GM12865 (cell line): ENCODE data around the gene ANXA2R.
"Not testable (repeated sequence)": the region's sequence is repeated elsewhere in the genome, so short reads cannot be mapped to it uniquely, and the experiment has no call there.

ENCODE experiments used
- DNase-seq: peaks from one replicate; pipeline ENCODE4 v3.0.0; 2010; ENCODE audit warnings: low read depth
- H3K4me3 ChIP-seq: 2 replicates; pipeline ENCODE4 v1.5.1; 2011; ENCODE audit warnings: mild to moderate bottlenecking, low read depth, low read length, control low read depth
- CTCF ChIP-seq: IDR thresholded peaks from 2 replicates; pipeline ENCODE4 v1.5.1; 2011; ENCODE audit warnings: low read length, control low read depth, low read depth, inconsistent platforms; ENCODE audit not compliant: insufficient read depth; ENCODE audit errors: missing control alignments

ANXA2R gene

DNA sequence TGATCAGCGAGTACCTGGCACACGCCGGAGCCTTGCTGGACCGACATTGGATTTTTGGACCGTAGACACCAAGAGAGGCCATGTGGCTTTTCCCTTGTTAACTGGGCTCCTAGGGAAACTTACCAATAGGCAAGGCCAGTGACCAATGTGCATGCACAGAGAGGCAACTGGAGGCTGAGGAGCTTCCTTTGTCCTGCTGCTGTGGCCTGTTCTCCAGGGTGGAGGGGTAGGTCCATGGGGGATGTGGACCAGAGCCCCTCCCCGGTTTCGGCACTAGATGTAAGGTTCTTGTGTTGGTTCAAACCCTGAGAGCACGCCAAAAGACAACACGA lies 34.8 kb upstream of the ANXA2R start:
- DNase-seq, result no peak
- H3K4me3 ChIP-seq, result no peak overlapping the region
- no peak for TF ChIP-seq CTCF

DNA sequence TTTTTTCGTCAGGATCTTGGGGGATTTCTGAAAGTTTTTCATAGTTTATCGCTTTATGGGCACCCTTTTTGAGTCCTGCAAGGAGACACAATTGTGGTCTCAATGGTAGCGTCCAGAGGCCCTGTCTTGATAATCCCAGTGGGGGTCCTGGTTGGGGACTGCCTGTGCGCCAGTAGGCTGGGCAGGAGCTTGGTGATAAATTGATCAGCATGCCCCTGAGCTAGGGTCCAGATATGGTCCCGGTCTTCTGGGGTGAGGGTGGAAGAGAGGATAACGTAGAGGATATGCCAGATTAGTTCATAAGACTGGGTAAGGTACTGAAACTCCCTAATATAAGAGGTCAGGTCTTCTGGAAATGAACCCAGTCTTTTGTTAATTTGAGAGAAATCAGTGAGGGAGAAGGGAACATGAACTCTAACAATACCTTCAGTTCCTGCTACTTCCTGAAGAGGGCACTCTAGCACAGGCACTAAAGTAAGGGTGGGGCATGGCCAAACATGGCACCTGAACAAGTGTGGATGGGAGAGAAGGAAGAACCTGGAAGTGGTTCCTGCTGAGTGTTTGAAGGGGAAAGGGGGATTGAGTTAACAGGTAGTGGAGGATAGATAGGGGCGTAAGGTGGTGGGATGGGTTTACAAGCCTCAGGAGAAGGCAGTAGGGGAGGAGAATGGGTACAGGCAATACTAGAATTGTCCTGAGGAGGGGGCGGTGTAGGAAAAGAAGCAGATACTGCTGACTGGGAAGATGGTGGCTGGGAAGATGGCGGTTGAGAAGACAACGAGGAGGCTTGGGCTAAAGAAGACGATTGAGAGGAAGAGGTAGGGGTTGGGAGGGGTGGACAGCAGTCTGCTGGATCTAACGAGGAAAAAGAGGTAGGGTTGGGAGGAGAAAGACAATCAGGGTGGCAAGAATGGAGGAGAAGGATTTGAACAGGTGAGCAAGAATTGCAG lies 33.8 kb upstream of the ANXA2R start:
- DNase-seq, result peak; percentile 65
- peak; percentile 61 for TF ChIP-seq CTCF
- H3K4me3 ChIP-seq, result no peak overlapping the region

GRCh38 chr5:43069401-43069720 lies 29.2 kb upstream of the ANXA2R start:
- H3K4me3 ChIP-seq, result peak overlapping the region; percentile 70
- not testable (repeated sequence) for DNase-seq

DNA sequence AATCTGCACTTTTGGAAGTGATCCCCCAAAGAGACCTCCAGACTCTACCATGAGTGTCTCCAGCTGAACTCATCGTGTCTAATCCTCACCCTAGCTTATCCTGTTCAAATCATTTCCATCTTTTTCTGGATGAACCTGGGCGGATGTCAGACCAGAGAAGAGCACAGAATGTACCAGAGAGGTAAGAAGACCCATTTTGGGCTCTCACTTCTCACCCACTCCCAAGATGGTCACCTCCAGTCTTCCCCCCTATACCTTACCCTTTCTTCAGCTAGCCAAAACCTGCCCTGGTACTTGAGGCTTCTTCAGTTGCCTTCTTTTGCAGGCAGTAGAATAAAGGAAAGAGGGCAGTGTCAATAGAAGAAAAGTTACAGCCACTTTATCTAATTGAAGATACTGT lies 27.9 kb upstream of the ANXA2R start:
- DNase-seq, result no peak
- H3K4me3 ChIP-seq, result peak overlapping the region; percentile 70
- TF ChIP-seq CTCF, result no peak

- peak overlapping the region; percentile 70 for H3K4me3 ChIP-seq
- DNase-seq, result peak; percentile 96
- TF ChIP-seq CTCF, result no peak
These were observed 27.0 kb upstream of the ANXA2R start for GRCh38 chr5:43066799-43067741.

GRCh38 chr5:43065948-43066798 lies 26.1 kb upstream of the ANXA2R start:
- H3K4me3 ChIP-seq, result peak overlapping the region; percentile 70
- no peak for TF ChIP-seq CTCF
- peak; percentile 88 for DNase-seq

DNA sequence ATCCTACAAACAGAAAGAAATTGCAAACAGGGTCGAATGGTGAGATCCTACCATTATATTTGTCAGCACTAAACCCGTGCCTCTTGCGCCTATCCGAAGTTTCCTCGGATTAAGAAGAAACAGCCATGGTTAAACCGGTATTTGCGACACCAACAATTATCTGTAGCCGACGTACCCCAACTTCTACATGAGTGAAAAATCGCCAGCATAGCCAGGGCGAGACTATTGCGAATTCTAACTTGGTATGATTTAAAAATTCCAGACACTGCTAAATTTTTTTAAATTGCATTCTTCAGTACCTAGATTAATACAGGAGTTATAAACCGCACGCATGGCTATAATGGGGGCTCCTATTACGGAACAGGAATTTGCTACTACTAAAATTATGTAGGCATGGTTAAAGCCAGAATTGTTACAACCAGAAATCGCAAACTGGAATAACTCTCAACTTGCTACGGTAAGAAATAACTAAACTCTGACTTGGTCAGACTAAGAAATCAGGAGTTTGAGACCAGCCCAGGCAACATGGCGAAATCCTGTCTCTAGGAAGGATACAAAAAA lies 25.3 kb upstream of the ANXA2R start:
- peak overlapping the region; percentile 70 for H3K4me3 ChIP-seq
- DNase-seq, result peak; percentile 38
- no peak for TF ChIP-seq CTCF
